ENCODE measurements around the gene ELF1. TPM values are rescaled to one million over a fixed set of nuclear protein-coding genes. Genes with fewer than 3 reads are reported as not detected.

The ELF1 gene
- polyA plus RNA-seq, 1 of the 3 experiments (the other 2 are of a cell fraction) = 11.1 TPM

- Histone ChIP-seq H4K20me1 (ENCODE audit: insufficient read depth) (no peaks in the 10 kb centered on the region), H3K27me3 (ENCODE audit: insufficient read depth) (no peaks in the 10 kb centered on the region), H3K4me1 (ENCODE audit: control insufficient read depth in 1 of 2, insufficient read depth in 2 of 2, low read depth in 1 of 2, low read length in 1 of 2) (peaks cover 0 to 1% of the 10 kb centered on the region in 2 experiments; a peak in 1 of 4 replicates), H3K36me3 (replicated peaks in 1 of 2; ENCODE audit: control insufficient read depth in 1 of 2, insufficient read depth in 2 of 2, low read length in 1 of 2) (peaks cover 19 to 32% of the 10 kb centered on the region in 2 experiments), H3K4me3 (ENCODE audit: low read depth in 2 of 2, low read length in 1 of 2) (no peak overlapping the region), H3K9me2 (no peaks in the 10 kb centered on the region), H2AFZ (ENCODE audit: low read depth) (no peak overlapping the region), H3K9ac (no peak overlapping the region), H3K4me2 (no peak overlapping the region), H3F3A (replicated peaks; ENCODE audit: insufficient read depth) (no peaks in the 10 kb centered on the region), H3K9me3 (no peaks in the 10 kb centered on the region), H3K79me2 (ENCODE audit: insufficient read depth) (no peaks in the 10 kb centered on the region), H3K27ac (ENCODE audit: low read depth in 2 of 2, low read length in 1 of 2) (no peak overlapping the region)
- ChIA-PET POLR2A (no interaction called here), CTCF (no interaction called here)
- DNase-seq = no peak
- WGBS (ENCODE audit: low lambda C conversion rate) = 80% methylated on average over 1 of the region's 1 CpG
- TF ChIP-seq EP300 (IDR thresholded peaks at IDR 0.05; ENCODE audit: borderline replicate concordance in 1 of 2, low read depth in 1 of 2, low read length in 1 of 2) = no peak
- TF ChIP-seq YY1 (IDR thresholded peaks at IDR 0.05; ENCODE audit: low read depth) = no peak
- no peak for TF ChIP-seq TAF1 (IDR thresholded peaks at IDR 0.05; ENCODE audit: borderline replicate concordance, low read depth, low read length)
- no peak for TF ChIP-seq RXRA (IDR thresholded peaks at IDR 0.05; ENCODE audit: borderline replicate concordance, low read depth)
- TF ChIP-seq USF2 (IDR thresholded peaks at IDR 0.05; ENCODE audit: borderline replicate concordance, low read depth, low read length) = no peak
- no peak for TF ChIP-seq JUND (IDR thresholded peaks at IDR 0.05)
- TF ChIP-seq, protein P1, sequence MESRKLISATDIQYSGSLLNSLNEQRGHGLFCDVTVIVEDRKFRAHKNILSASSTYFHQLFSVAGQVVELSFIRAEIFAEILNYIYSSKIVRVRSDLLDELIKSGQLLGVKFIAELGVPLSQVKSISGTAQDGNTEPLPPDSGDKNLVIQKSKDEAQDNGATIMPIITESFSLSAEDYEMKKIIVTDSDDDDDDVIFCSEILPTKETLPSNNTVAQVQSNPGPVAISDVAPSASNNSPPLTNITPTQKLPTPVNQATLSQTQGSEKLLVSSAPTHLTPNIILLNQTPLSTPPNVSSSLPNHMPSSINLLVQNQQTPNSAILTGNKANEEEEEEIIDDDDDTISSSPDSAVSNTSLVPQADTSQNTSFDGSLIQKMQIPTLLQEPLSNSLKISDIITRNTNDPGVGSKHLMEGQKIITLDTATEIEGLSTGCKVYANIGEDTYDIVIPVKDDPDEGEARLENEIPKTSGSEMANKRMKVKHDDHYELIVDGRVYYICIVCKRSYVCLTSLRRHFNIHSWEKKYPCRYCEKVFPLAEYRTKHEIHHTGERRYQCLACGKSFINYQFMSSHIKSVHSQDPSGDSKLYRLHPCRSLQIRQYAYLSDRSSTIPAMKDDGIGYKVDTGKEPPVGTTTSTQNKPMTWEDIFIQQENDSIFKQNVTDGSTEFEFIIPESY (IDR thresholded peaks at IDR 0.05; ENCODE audit: borderline replicate concordance, low read depth) = no peak
- TF ChIP-seq, protein P2, sequence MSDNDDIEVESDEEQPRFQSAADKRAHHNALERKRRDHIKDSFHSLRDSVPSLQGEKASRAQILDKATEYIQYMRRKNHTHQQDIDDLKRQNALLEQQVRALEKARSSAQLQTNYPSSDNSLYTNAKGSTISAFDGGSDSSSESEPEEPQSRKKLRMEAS (IDR thresholded peaks at IDR 0.05; ENCODE audit: low read depth) = no peak
- TF ChIP-seq RCOR1 (IDR thresholded peaks at IDR 0.05; ENCODE audit: low read length) = no peak
- TF ChIP-seq TCF12 (IDR thresholded peaks at IDR 0.05) = no peak
- TF ChIP-seq FOSL2 (IDR thresholded peaks at IDR 0.05; ENCODE audit: borderline replicate concordance, low read depth) = no peak
- TF ChIP-seq, protein P3, sequence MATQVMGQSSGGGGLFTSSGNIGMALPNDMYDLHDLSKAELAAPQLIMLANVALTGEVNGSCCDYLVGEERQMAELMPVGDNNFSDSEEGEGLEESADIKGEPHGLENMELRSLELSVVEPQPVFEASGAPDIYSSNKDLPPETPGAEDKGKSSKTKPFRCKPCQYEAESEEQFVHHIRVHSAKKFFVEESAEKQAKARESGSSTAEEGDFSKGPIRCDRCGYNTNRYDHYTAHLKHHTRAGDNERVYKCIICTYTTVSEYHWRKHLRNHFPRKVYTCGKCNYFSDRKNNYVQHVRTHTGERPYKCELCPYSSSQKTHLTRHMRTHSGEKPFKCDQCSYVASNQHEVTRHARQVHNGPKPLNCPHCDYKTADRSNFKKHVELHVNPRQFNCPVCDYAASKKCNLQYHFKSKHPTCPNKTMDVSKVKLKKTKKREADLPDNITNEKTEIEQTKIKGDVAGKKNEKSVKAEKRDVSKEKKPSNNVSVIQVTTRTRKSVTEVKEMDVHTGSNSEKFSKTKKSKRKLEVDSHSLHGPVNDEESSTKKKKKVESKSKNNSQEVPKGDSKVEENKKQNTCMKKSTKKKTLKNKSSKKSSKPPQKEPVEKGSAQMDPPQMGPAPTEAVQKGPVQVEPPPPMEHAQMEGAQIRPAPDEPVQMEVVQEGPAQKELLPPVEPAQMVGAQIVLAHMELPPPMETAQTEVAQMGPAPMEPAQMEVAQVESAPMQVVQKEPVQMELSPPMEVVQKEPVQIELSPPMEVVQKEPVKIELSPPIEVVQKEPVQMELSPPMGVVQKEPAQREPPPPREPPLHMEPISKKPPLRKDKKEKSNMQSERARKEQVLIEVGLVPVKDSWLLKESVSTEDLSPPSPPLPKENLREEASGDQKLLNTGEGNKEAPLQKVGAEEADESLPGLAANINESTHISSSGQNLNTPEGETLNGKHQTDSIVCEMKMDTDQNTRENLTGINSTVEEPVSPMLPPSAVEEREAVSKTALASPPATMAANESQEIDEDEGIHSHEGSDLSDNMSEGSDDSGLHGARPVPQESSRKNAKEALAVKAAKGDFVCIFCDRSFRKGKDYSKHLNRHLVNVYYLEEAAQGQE (IDR thresholded peaks at IDR 0.05; ENCODE audit: low read depth, low read length) = no peak
- TF ChIP-seq IRF3 (IDR thresholded peaks at IDR 0.05; ENCODE audit: low read depth, low read length) = no peak
- no peak for TF ChIP-seq RFX5 (IDR thresholded peaks at IDR 0.05; ENCODE audit: low read length)
- no peak for TF ChIP-seq GABPA (IDR thresholded peaks at IDR 0.05; ENCODE audit: low read depth)
These were observed 72.6 kb downstream of the ELF1 start for GRCh38 chr13:40946485-40946884.

Data from SK-N-SH (cell line).